T-helper 9 cell (primary cell): ENCODE measurements around the gene CTXN2.

Experiments used
- DNase-seq: peaks from one replicate; pipeline ENCODE4 v3.0.0-alpha.2; 2020

Gene CTXN2

GRCh38 chr15:48225771-48226170, 34.3 kb downstream of the CTXN2 start:
- no peak for DNase-seq

GRCh38 chr15:48230498-48230897, 39.0 kb downstream of the CTXN2 start:
- no peak for DNase-seq

GRCh38 chr15:48233246-48233645, 41.8 kb downstream of the CTXN2 start:
- DNase-seq: no peak

- DNase-seq: no peak
Measured at GRCh38 chr15:48239334-48239733, 47.9 kb downstream of the CTXN2 start.

- no peak for DNase-seq
Measured at GRCh38 chr15:48242015-48242414, 50.5 kb downstream of the CTXN2 start.

- DNase-seq: no peak
Measured at GRCh38 chr15:48242535-48242934, 51.1 kb downstream of the CTXN2 start.

- no peak for DNase-seq
Measured at GRCh38 chr15:48244921-48245320, 53.5 kb downstream of the CTXN2 start.

- no peak for DNase-seq
Measured at GRCh38 chr15:48248414-48248813, 56.9 kb downstream of the CTXN2 start.

GRCh38 chr15:48250640-48251076, 59.2 kb downstream of the CTXN2 start:
- no peak for DNase-seq

GRCh38 chr15:48253172-48253571, 61.7 kb downstream of the CTXN2 start:
- DNase-seq: no peak
